Stimulated activated CD8-positive, alpha-beta memory T cell treated with anti-CD3 and anti-CD28 coated beads, Interleukin-12 subunit alpha, Interleukin-12 subunit beta, amount 100 ng/mL, for 24 hours (primary cell): Measurements from ENCODE around the gene AGBL1.
"Not testable (repeated sequence)": the region's sequence is repeated elsewhere in the genome, so short reads cannot be mapped to it uniquely, and the experiment has no call there.

Experiments used
- DNase-seq: peaks from one replicate; pipeline ENCODE4 v3.0.0-alpha.2; 2020; ENCODE audit errors: extremely low read depth

AGBL1 gene

DNA sequence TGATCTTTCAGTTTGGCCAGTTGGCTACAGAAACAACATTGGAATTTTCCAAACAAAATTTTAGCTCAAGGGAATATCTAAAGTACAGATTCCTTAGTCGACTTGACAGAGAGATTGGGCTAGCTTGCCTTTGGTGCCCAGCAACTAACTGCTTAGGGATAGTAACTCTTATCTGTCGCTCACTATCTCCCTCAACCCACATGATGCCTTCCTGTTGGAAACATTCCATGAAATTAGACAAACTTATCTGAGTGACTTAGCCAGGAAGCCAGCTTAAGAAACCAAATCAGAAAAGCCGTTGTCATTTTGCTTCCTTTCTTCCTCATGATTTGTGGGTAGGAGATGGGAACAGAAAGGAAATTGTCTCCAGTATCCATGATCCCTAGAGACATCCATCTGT is 791.2 kb downstream of the AGBL1 start:
- no peak for DNase-seq

DNA sequence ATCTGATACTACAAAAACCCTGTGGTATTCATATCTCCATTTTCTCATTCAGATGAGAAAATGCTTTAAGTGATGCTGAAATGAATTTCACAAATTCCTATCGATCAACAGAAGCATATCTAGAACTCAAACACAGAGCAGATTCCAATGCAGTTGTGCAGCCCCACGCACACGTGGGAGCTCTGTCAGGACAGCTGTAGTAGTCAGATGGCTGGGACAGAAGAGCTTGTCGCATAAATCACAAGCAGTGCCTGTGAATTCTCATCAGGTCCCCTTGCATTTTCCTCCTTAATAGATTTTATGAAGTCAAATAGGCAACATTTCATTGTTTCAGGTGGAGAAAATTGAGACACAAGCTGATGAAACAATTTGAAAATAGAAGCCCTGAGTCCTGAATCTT is 792.3 kb downstream of the AGBL1 start:
- no peak for DNase-seq

DNA sequence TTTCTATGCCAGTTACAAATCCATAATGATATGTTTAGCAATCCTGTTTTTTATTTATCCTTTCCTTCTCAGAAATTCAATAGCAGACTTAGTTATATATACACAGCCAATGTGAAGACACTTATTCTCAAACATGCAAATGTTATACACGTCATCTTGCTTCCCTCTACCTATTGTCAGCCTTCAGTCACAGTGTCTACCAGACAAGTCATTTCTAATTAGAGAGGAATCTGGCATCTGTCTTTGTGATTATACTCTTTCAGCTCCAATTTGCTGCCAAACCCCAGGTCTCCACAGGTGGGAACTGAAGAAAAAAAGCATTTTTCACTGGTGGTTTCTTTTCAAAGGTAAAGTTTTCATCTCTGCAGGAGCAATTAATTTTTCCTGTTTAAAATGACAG is 793.1 kb downstream of the AGBL1 start:
- DNase-seq = no peak

DNA sequence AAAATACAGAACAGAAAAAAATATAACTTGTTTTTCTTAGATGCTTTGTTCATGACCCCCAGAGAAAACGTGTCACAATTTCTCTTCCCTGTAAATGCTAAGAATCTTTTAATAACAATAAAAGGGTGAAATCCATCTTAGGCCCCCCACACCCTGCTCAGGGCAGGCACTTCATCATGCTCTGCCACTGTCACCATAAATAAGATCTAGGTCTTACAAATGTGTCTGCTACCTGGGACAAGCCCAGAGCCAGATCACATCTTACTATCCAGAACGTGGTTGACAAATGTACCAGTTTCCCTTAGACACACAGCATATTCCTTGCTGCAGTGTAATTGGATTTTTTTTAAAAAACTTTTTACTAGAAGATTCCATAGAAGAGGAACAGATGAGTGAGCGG is 795.4 kb downstream of the AGBL1 start:
- DNase-seq = no peak

DNA sequence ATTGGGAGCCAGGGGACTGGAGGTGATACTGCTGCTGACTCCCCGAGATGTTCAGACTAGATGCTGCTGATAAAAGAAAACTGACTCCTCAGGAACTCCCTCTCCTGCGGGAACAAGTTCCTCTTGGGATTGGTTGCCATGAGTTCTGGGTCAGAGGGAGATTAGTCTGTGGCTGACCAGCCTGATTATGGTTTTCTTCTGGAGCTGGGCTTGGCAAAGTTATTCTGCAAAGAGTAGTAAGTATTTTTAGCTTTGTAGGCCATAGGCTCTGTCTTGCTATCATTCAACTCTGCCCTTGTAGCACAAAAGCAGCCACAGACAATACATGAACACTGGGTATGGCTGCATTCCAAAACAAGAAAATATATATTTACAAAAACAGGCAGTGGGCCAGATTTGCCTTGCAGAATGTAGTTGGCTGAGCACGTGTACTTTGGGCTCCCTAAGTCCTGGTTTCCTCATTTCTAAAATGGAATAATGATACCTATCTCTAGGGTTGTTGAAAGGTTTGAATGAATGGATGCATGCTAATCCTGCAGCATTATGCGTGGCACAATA is 796.8 kb downstream of the AGBL1 start:
- DNase-seq = no peak

DNA sequence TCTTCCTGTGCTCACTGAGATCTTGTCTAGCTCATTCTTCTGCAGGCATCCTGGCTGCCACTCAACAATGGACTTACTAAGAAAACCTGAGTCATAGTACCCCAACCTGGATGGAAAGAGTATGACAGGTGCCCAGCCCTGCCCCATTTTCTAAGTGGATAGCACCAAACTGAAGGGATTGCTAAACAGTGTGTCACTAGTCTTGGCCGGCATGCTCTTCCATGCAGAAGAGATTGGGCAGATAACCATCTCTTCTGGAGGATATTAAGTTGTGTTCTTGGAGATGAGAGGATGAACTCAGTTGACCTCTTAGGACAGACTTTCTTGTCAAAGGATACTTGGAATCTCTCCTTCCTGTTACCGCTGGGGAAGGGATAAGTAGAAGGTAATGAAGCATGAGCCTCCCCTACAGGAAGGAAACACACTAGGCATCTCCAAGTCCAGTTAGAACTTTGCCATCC is 797.5 kb downstream of the AGBL1 start:
- no peak for DNase-seq

DNA sequence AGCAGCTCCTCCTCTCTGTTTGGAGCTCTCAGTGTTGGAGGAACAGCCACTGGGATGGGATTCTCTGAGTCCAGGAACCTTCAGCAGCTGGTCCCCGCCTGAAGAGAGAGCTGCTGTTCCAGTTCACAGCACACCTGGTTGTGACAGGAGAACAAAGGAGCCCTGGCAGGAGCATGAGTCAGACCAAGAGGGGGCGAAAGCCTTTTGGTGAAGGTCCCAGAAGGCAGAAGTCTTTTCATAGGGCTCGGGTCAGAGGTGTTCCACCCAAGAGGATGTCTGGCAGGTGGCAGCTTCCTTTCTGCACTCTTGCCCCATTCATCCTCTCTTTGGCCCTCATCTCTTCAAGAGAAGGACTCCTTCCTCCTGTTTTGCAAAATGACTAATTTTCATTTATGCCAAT is 799.2 kb downstream of the AGBL1 start:
- not testable (repeated sequence) for DNase-seq

DNA sequence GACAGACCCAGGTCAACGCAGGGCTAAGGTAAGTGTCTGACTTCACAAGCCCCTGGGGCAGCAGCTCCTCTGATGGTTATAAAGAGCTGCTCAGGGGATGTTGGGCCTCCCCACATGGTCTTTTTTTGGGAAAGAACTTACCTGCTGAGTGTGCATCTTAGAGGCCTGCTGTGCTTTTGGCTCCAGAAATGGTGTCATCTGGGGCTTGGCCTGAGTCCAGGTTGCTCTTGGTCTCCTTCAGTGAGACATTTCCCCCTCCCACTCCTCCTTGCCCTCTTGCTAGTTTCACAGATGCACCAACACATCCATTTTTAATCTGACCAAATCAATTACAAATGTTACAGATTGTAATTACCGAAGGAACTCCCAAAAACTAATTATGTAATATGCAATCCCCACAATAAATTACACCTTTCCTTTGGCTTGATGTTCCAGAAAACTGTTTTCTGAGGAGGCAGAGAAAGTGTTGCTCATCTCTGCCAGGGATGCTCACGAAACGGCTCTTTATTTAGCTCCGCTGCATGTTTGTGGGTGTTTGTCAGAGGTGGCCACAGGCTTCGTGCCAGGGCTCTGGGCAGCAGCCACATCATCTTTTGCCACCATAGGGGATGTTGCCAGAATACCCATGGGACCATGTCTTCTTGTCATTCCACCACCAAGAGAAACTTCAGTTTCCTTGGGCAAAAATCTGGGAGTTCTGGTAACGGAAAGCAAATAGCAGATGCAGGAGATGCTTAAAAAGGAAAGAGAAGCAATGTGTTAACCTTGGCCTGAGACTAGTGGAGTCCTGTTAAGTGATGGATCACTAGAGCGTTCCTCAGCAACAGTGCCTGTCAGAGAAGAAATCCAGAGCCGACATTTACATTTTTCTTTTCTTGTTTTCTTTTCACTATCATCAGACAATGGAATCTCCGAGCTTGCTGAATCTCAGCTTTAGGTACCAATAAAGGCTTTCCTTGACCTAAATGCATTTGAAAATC is 799.9 kb downstream of the AGBL1 start:
- no peak for DNase-seq

DNA sequence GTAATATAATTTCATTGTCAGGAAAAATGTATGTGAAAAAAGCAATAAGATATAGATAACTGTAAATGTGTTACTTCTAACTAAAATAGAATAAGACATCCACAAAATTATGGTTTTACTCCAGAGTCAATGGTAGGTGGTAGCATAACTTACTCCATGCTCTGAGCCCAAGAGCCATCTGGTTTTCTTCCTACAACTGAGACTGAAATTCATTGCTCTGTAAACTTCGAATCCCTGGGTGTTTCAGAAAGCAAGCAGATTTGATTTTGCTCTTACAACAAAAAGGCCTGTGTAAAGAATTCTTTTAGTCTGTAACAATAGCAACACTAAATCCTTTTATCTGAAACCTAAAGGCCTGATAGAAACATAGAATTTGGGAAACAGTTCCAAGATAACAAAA is 805.9 kb downstream of the AGBL1 start:
- no peak for DNase-seq

DNA sequence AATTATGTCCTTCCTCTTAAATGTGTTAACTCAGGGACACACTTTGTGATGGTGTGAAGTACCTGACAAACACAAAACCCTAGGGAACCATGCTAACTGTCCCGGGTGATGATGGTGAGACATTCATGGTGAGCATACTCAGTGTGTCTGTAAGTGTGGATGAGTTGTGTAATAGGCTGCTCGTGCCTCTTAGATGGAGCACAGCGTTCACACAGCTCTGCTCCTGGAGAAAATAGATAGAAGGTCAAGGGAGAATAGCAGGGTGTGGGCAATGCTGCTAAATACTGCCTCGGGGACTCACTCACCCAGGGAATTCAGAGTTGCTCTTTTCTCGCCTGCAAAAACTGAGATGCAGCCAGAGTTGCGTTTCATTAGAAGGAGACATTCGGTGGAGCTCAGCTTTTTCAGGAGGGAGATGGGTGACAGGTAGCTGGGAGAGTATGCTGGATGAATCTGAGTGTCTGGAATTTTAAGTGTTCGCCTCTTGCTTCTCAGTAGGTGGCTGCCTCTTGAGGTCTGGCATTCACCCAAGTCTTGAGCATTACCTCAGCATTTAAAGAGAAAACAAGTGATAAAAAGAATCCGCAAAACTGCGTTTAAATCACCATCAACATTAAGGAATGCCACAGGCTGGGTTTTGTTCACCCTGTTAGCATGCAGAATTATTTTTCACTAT is 813.2 kb downstream of the AGBL1 start:
- no peak for DNase-seq

DNA sequence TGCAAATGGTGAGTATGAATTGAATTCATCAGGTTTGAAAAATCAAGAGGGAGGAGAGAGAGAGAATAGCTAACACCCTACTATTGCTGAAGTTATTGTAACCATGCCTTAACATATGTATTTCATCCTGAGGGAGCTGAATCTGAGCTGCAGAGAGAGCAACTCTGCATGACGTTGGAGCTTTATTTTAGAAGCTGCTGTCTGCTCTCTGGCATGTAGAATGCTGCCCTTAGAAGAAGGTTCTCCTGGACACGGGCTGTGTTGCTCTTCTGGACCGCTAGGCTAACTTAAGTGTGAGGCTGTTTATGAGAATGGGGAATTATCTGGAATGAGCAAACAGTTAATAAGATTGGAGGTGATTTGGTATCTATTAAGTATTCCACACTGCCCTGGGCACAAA is 814.6 kb downstream of the AGBL1 start:
- DNase-seq = no peak

DNA sequence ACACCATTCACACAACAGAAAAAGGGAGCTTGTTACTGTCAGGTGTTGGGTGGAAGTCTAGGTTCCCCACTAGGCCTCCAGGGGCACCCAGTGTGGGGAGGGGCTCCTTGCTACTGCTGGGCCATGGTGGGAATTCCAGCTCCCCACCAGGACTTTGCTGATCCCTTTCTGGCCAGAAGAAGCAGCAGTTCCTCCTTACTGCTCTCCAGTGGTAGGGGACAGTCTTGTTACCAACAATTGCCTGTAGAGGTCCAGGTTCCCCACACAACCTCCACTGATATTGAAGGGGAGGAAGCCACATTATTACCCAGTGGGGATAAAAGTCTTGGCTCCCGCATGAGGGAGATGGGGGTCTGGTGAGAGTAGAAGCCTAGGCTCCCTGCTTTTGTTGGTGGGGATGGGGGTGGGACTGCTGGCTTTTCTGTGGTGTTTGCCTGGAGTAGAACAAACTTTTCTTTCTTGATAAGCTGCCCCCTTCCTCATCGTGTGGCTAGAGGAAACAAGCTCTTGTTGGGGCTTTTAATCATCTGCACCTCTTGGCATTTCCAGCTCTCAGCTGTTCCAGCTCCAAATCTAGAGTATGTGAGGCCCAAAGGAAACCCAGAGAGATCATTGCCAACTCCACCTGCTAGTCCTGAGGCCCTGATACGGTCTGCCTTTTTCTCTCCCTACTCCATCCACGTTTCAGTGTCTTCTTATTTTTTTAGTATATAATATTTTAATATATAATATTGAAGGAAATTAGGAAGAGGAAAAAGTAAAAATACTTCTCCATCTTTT is 824.2 kb downstream of the AGBL1 start:
- DNase-seq = no peak

DNA sequence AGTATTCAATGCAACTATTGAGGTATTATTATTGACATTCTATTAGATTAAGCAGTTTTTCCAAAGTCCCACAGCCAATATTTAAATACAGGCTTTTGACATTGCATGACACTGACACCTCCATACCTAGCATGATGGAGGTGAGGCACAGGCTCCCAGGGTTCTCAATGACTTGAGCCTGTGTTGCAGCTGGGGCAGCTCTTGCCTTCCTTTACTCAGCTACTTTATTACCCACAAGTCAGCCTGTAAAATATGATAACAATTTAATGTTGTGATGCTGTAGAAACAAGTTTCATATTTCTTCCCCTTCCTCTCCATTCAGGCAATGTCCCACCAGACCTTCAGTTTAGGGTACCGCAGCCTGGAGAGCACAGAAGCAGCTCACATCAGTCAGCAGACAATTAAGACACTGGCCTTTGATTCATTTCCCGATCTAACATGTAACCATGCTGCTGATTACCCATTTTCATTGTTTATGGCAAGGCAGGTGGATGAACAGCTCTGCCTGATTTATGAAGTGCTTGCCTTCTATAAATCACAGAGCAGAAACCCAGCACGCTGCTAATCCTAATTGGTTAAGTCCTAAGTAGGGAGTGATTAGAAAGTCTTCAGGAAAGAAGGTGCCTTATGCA is 826.1 kb downstream of the AGBL1 start:
- DNase-seq = no peak

DNA sequence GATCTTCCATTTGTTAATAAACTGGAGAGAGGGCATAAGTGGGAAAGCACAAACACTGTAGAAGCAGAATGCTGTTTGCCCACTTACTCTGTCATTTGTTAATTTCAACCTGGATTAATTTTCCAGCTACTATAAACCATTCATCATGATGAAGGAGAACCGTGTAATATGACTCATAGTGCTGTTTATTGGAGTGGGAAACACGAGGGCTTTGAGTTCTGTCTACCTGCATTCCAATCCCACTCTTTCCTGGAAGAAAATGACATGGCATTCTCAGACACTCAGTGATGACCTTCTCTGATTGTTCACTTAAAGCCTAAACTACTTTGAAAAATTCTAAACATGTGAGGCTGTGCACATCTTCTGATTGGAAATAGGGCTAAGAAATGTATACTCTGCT is 826.7 kb downstream of the AGBL1 start:
- DNase-seq = no peak

DNA sequence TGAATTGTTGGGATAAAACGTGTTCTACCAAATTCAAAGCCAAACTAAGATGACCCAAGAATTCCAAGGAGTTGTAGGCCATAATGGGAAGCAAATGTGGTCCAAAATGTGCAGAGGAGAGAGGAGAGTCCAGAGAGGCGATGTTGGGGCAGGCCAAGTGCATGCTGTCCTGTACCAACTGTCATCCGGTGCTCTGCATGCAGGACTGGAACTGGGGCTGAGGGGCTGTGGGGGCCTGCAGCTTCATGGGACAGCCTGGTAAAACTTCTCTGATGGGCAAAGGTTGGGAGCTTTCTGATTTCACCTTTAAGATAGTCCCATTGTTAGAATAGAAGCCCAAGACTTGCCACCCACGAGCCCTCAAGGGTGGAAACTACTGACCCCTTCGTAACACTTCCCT is 831.4 kb downstream of the AGBL1 start:
- no peak for DNase-seq

DNA sequence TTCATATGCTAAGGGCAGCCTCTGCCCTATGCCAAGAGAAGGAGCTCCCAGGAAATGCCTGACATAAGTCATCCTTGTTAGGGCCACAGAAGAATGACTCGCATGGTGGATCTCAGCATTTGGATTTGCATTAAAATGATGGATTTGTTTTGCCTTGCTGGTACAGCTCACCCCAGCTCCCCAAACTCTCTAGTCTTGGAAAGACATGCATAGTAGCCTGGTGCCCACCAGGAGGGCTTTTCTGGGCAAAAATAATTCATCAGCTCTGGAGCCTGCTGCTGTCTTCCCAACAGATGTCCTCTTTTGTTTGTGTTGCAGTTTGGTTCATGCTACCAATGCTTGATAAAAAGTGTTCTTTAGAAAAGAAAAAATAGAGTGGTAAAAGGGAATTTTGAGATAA is 833.0 kb downstream of the AGBL1 start:
- no peak for DNase-seq

DNA sequence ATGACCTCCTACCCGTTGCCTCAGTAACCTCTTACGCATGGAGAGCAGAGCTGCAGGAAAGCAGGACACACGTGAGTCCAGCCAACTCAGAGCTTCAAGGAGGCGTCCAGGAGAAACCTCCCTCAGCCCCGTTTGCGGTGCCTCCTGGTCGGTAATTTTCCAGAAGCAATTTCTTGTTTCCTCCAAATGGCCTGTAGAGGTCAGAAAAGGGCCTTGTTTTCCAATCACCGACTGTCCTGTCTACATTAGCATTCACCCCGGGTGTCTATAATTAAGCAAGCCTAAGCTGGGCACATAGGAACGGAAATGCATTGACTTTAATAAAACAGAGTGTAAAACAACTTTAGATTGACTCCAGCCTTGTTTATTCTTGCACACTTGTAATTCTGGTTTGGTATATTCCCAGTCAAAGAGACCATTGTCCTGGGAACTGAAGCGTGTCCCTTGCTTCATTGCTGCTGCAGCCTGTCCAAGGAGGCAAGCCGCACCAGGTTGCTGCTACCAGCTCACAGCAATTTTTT is 836.2 kb downstream of the AGBL1 start:
- no peak for DNase-seq

DNA sequence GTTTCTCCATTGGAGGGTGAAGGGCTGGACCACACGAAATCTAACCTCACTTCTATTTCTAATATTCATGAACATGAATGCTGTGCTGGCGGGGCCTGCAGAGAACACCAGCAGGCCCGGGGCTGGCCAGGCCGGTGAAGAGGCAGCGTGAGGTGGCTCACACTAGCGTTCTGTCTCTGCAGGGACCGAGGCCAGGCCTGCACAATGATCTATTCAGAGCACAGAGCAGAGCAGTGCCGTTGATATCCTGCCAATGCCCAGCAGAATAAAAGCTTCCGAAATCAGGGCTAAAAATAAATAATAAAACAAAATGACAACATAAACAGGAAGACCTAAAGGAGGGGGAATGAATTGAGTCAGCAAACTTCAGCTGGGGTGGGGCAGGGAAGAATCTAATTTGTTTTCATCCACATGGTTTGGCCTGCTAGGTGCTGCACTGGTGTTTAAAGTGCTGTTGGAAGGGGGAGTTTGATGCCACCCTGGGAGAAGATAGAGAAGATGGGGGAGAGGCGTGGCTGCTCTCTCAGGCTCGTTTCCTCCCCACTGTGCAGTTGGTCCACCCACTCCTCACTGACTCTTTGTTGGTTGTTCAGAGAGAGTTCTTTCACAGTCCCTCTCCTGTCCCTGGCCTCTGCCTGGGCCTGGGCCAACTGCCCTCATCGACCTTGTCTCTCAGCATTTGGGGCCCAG is 837.1 kb downstream of the AGBL1 start:
- no peak for DNase-seq

DNA sequence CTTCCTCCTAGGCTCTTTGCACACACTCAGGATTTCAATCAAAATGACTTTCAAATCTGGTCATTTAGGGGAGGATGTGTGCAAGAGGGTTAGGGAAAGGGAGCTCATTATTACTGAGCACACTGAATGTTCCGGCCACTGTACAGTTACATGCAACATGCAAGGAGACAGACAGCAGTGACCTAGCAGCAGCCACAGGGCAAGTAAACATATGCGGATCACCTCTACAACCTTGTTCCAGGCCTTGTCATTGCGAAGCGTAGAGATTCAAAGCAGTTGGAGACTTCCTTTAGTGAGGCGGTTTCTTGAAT is 837.6 kb downstream of the AGBL1 start:
- no peak for DNase-seq

DNA sequence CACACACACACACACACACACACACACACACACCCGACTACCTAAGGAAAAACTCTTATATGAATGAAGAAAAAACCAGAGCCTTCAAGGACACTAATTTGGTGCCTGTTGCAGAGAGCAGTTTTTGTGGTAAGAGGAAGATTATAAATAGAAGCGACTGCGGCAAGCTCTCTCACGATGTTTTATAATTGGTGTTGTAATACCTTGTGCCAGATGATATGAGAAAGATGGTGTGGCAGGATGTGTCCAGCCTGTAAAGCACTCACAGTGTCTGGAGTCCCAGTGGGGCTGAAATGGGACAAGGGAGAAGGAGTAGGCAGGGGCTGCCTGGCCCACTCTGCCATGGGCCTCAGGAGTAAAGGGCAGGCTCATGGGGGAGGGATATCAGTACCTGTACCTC is 839.9 kb downstream of the AGBL1 start:
- no peak for DNase-seq

DNA sequence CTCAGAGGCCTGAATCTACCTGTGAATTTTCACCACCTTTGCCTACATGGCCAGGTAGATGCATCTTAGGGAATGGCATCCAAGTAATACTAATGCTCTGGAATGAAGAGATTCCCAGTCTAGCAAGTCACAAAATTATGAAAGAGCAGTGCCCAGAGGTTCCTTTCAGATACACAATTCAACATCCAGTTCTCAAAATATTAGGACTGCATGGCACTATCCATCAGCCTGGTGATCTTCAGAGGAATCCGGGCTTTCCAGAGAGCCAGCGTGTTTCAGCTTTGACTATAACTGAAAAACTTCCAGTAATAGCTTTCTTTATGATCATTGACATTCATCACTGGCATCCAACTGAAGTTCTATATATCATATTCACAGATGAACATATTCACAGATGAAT is 849.8 kb downstream of the AGBL1 start:
- DNase-seq = no peak
